Suprapubic skin (tissue), 4 donors: Measurements from ENCODE around the gene ARFGEF3. TPM values are rescaled to one million over a fixed set of nuclear protein-coding genes. Genes with fewer than 3 reads are reported as not detected.

Source experiments
- DNase-seq, 2 donors: peaks; one replicate each; pipeline ENCODE4 v3.0.0-alpha.2; 2019; ENCODE audit warnings: low spot score in 2 of 2
- H3K27ac ChIP-seq: fragments of 200-600 bp; sonication (generic); one replicate; pipeline ENCODE4 v1.5.1; 2019
- H3K27me3 ChIP-seq: fragments of 200-600 bp; sonication (generic); one replicate; pipeline ENCODE4 v1.5.1; 2019
- H3K36me3 ChIP-seq: fragments of 200-600 bp; sonication (generic); one replicate; pipeline ENCODE4 v1.5.1; 2019
- H3K4me1 ChIP-seq: fragments of 200-600 bp; sonication (generic); one replicate; pipeline ENCODE4 v1.5.1; 2019
- H3K4me3 ChIP-seq: fragments of 200-600 bp; sonication (generic); one replicate; pipeline ENCODE4 v1.5.1; 2019; ENCODE audit warnings: mild to moderate bottlenecking
- H3K9me3 ChIP-seq: fragments of 200-600 bp; sonication (generic); one replicate; pipeline ENCODE4 v1.5.1; 2019
- EP300 ChIP-seq: sonication (generic); formaldehyde crosslinking; IDR thresholded peaks from one replicate; pipeline ENCODE4 v1.6.1; 2017; ENCODE audit warnings: antibody characterized with exemption
- POLR2A ChIP-seq, 2 donors: fragments of 450-650 bp; IDR thresholded peaks; one replicate each; pipeline ENCODE4 v1.6.1; 2017; ENCODE audit warnings: antibody characterized with exemption in 2 of 2, mild to moderate bottlenecking in 2 of 2, moderate library complexity in 2 of 2
- POLR2AphosphoS5 ChIP-seq, 3 donors: sonication (generic); formaldehyde crosslinking; IDR thresholded peaks; one replicate each; pipeline ENCODE4 v1.6.1; 2017; ENCODE audit warnings: antibody characterized with exemption in 3 of 3
- WGBS: methylation state at CpG from one replicate; pipeline ENCODE4 v1.1.5; 2018; 5-methylcytosine and 5-hydroxymethylcytosine counted together
- total RNA-seq, 4 donors: library from RNA; depleted of rRNA; stranded (reverse); fragments of >200 nt; gene quantifications; one replicate each; pipeline ENCODE4 v1.1.0, GENCODE V29; 2016
- TF ChIP-seq, protein P1 (sequence below), 2 donors: fragments of 200-600 bp in 1 of 2; fragments of 450-650 bp in 1 of 2; sonication (generic) in 1 of 2; IDR thresholded peaks; one replicate each; pipeline ENCODE4 v1.5.1; 2016 to 2019; ENCODE audit warnings: antibody characterized with exemption in 2 of 2, mild to moderate bottlenecking in 1 of 2, moderate library complexity in 1 of 2

The ARFGEF3 gene
- total RNA-seq, 4 donors from 2014 or later: 5.1 to 20.6 (median 9.6) TPM

DNA sequence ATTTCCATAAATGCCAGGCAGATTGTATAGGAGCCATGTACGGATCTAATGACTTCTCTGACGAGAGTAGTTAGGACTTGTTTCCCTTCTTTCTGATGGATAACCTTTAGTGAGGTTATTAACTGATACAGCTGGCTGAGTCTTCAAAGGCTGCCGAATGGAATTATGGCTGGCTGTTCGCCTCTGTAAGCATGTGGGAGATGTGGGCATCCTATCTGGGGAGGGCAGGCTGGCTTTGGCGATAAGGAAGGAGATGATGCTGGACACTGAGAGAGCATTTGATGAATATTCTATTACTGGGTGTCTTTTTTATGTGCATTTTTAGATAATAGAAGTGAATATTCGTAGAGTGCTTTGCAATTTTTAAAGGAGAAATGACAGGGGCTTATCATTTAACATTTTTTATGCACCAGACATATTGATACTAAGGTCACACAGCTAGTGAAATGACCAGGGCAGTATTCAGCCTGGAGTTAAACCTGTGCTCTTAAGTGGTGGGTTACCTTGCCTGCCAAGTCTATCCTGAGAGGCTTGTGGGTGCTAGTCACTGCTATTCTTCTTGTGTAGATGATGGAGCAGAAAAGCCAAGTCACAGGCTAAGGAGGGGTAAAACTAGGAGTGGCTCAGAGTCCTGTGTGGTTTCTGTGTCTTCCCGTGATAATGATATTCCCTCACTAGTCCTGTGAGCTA lies 53.5 kb downstream of the ARFGEF3 start:
- no peak for DNase-seq
- 55% methylated on average over 7 of the region's 7 CpGs for WGBS
- no peak overlapping the region for H3K27ac ChIP-seq

DNA sequence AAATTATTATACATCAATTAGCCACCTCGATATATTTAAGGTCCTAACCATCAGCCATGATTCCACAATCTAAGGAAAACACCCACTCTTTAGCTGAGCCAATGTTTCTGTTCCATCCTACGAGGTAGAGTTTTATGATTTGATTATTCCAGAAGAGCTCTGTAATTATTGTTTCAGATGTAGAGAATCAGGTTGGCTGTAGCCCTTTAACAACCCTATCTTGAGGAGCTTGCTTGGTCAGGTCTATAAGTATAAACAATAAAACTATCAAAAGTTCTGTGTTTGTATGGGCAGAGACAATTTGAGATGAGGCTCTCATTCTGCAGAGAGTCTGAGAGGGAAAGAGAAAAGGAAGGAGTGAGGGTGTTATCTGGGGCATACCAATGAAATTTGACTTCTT lies 56.7 kb downstream of the ARFGEF3 start, which contains the start of gene PBOV1:
Gene PBOV1, minus strand, starts transcription at position 43 of the 400 bp plus-strand sequence. CDS start 96 bp downstream, outside the sequence.
- no peaks in the 10 kb centered on the region for H3K36me3 ChIP-seq
- 88% methylated on average over 2 of the region's 2 CpGs for WGBS
- no peak within 1 kb of the TSS for H3K27ac ChIP-seq
- TF ChIP-seq, protein P1, sequence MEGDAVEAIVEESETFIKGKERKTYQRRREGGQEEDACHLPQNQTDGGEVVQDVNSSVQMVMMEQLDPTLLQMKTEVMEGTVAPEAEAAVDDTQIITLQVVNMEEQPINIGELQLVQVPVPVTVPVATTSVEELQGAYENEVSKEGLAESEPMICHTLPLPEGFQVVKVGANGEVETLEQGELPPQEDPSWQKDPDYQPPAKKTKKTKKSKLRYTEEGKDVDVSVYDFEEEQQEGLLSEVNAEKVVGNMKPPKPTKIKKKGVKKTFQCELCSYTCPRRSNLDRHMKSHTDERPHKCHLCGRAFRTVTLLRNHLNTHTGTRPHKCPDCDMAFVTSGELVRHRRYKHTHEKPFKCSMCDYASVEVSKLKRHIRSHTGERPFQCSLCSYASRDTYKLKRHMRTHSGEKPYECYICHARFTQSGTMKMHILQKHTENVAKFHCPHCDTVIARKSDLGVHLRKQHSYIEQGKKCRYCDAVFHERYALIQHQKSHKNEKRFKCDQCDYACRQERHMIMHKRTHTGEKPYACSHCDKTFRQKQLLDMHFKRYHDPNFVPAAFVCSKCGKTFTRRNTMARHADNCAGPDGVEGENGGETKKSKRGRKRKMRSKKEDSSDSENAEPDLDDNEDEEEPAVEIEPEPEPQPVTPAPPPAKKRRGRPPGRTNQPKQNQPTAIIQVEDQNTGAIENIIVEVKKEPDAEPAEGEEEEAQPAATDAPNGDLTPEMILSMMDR (IDR thresholded peaks at IDR 0.05): no peak
- no peak for TF ChIP-seq EP300
- no peak for TF ChIP-seq POLR2AphosphoS5 (IDR thresholded peaks at IDR 0.05)
- TF ChIP-seq POLR2A (IDR thresholded peaks at IDR 0.05): no peak
- H3K27me3 ChIP-seq: no peaks in the 10 kb centered on the region
- no peak for DNase-seq
- H3K9me3 ChIP-seq: no peaks in the 10 kb centered on the region
- H3K4me1 ChIP-seq: no peaks in the 10 kb centered on the region
- no peak within 1 kb of the TSS for H3K4me3 ChIP-seq

More for the DNA sequence above, 53.5 kb downstream of the ARFGEF3 start:
- Histone ChIP-seq H3K4me3 (no peak overlapping the region), H3K27me3 (no peaks in the 10 kb centered on the region), H3K36me3 (no peaks in the 10 kb centered on the region), H3K9me3 (no peaks in the 10 kb centered on the region), H3K4me1 (no peaks in the 10 kb centered on the region)
- no peak for TF ChIP-seq POLR2A (IDR thresholded peaks at IDR 0.05)

DNA sequence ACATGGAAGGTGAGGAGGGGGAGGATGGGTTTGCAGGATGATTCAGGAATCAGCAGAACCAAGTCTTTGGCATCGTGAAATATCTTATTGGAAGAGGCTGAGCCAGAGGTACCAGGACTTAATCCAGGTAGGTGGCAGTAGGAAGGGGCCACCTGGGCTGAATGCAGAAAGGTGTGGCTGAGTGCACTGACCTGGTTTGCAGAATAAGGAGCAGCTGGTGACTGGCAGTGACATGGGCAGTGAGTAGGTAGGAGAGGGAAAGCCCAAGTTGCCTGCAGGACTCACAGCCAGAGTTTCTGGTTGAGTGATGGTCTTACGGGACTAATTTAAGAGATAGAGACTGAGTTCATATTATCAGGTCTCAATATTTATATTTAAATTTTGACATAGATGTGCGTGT lies 57.7 kb downstream of the ARFGEF3 start:
- Histone ChIP-seq H3K36me3 (no peaks in the 10 kb centered on the region), H3K4me3 (no peak overlapping the region), H3K9me3 (no peaks in the 10 kb centered on the region), H3K27ac (no peak overlapping the region), H3K27me3 (no peaks in the 10 kb centered on the region), H3K4me1 (no peaks in the 10 kb centered on the region)
- TF ChIP-seq EP300: no peak
- TF ChIP-seq POLR2AphosphoS5 (IDR thresholded peaks at IDR 0.05): no peak
- WGBS: 91% methylated on average over 3 of the region's 3 CpGs
- DNase-seq: no peak

DNA sequence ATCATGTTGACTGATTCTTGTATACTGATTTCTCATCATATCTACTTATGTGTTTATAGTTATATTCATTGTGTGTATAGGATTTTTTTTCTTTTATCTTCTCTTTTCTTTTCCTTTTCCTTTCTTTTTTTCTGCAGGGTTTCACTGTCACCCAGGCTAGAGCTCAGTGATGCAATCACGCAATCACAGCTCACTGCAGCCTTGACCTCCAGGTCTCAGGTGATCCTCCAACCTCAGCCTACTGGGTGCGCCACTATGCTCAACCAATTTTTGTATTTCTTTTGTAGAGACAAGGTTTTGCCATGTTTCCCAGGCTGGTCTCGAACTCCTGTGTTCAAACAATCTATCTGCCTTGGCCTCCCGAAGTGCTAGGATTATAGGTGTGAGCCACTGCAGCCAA lies 58.2 kb downstream of the ARFGEF3 start:
- no peaks in the 10 kb centered on the region for H3K36me3 ChIP-seq
- H3K4me3 ChIP-seq: no peak overlapping the region
- DNase-seq: no peak
- H3K9me3 ChIP-seq: no peaks in the 10 kb centered on the region
- no peak for TF ChIP-seq EP300
- no peak for TF ChIP-seq POLR2AphosphoS5 (IDR thresholded peaks at IDR 0.05)
- TF ChIP-seq, protein P1 (IDR thresholded peaks at IDR 0.05): no peak
- no peak for TF ChIP-seq POLR2A (IDR thresholded peaks at IDR 0.05)
- 91% methylated on average over 4 of the region's 4 CpGs for WGBS
- H3K27me3 ChIP-seq: no peaks in the 10 kb centered on the region
- H3K4me1 ChIP-seq: no peaks in the 10 kb centered on the region
- no peak overlapping the region for H3K27ac ChIP-seq

DNA sequence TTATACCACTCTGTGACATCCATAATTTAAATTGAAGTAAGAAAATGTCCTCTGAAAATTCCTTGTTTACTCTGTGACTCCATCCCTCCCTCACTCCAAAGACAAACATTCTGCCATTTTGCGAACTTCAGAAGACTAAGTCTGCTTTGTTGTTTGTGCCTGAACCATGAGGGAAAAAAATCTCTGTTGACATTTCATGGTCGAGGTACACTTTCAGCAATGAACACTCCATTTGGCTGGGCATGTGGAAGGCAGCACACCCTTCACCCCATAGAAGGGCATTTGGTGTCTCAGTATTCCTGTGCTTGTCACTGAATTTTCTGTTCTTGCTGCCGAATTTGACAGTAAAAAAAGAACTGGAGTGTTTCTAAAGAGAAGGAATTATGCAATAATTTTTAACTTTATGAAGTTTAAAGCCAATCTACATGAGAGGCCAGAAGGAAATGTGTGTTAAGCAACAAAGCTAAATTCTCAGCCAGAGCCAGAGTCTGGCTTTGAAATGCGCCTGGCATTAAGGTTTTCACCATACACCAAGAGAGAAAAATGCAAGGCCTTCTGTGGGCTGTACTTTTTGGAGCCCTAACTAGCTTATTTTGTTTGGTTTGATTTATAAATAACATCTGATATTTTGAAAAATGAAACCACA lies 61.3 kb downstream of the ARFGEF3 start:
- Histone ChIP-seq H3K27me3 (no peaks in the 10 kb centered on the region), H3K27ac (no peak overlapping the region), H3K4me1 (no peaks in the 10 kb centered on the region), H3K9me3 (no peaks in the 10 kb centered on the region), H3K36me3 (no peaks in the 10 kb centered on the region), H3K4me3 (no peak overlapping the region)
- TF ChIP-seq, protein P1 (IDR thresholded peaks at IDR 0.05): no peak
- TF ChIP-seq POLR2A (IDR thresholded peaks at IDR 0.05): no peak
- TF ChIP-seq POLR2AphosphoS5 (IDR thresholded peaks at IDR 0.05): no peak
- TF ChIP-seq EP300: no peak
- no peak for DNase-seq
- WGBS: 58% methylated on average over 4 of the region's 4 CpGs

DNA sequence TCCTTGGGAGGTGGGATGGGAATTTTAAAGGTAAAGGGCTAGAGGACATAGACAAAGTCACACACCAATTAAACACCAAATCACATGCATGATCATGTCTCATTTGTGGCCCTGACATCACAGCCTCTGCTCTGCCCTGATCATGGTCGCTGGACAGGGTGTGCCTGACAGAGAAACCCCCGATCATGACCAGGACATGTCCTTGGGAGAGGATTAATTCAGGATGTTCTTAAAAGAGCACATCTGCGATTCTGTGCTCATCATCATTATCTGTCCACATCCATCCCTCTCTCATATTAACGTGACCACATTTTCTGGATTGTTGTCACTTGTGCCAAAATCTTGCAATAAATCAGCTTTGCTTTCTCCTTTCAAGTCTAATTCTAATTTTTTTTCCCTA lies 64.2 kb downstream of the ARFGEF3 start:
- TF ChIP-seq POLR2A (IDR thresholded peaks at IDR 0.05) (no peak), EP300 (no peak), POLR2AphosphoS5 (IDR thresholded peaks at IDR 0.05) (peak in 1 of 3 donors; percentile 25)
- TF ChIP-seq, protein P1 (IDR thresholded peaks at IDR 0.05): no peak
- no peaks in the 10 kb centered on the region for H3K9me3 ChIP-seq
- no peak overlapping the region for H3K4me3 ChIP-seq
- H3K27me3 ChIP-seq: no peaks in the 10 kb centered on the region
- peak overlapping the region; percentile 44 for H3K27ac ChIP-seq
- H3K36me3 ChIP-seq: no peaks in the 10 kb centered on the region
- DNase-seq: no peak
- 48% methylated on average over 4 of the region's 4 CpGs for WGBS
- H3K4me1 ChIP-seq: no peaks in the 10 kb centered on the region
